ENCODE results near the gene RXFP1. TPM values are rescaled to one million over a fixed set of nuclear protein-coding genes. Genes with fewer than 3 reads are reported as not detected.
"Not testable (repeated sequence)": the region's sequence is repeated elsewhere in the genome, so short reads cannot be mapped to it uniquely, and the experiment has no call there.

The RXFP1 gene
- total RNA-seq, 2 donors from 2014 or later = not detected

GRCh38 chr4:158649111-158649680 is 127.5 kb downstream of the RXFP1 start:
- H3K27ac Mint-ChIP-seq = no peak overlapping the region
- H3K4me3 Mint-ChIP-seq = no peak overlapping the region
- DNase-seq (no peak), ATAC-seq (no peak)
- peaks cover 18% of the 10 kb centered on the region for H3K27me3 Mint-ChIP-seq
- no peaks in the 10 kb centered on the region for H3K36me3 Mint-ChIP-seq (ENCODE audit: low read depth)
- H3K9me3 ChIP-seq (ENCODE audit: control insufficient read depth, low read length, poor library complexity, severe bottlenecking) = no peaks in the 10 kb centered on the region
- H3K4me1 Mint-ChIP-seq = peaks cover 3% of the 10 kb centered on the region

- H3K9me3 ChIP-seq (ENCODE audit: control insufficient read depth, low read length, poor library complexity, severe bottlenecking) = no peaks in the 10 kb centered on the region
- H3K4me1 Mint-ChIP-seq = peaks cover 3% of the 10 kb centered on the region
- no peak overlapping the region for H3K27ac Mint-ChIP-seq
- peaks cover 1% of the 10 kb centered on the region for H3K27me3 Mint-ChIP-seq
- no peaks in the 10 kb centered on the region for H3K36me3 Mint-ChIP-seq (ENCODE audit: low read depth)
- H3K4me3 Mint-ChIP-seq = no peak overlapping the region
- DNase-seq = no peak
- ATAC-seq = no peak
Measured at GRCh38 chr4:158652920-158653319, 131.2 kb downstream of the RXFP1 start.

DNA sequence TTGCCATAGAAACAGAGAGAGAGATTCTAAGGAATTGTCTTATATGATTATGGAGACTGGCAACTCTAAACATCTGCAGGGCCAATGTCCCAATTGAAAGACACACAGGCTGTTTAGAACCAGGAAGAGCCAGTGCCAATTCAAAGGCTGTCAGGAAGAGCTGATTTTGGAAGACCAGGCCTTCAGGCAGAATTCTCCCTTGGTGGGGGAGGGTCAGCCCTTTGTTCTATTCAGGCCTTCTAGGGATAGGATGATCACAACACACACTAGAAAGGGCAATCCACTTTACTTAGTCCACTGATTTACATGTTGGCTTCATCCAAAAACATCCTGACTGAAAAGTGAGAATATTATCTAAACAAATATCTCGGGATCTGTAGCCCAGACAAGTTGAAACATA is 134.8 kb downstream of the RXFP1 start:
- Mint-ChIP-seq H3K4me1 (peaks cover 3% of the 10 kb centered on the region), H3K4me3 (no peak overlapping the region), H3K27me3 (peaks cover 13% of the 10 kb centered on the region), H3K36me3 (ENCODE audit: low read depth) (no peaks in the 10 kb centered on the region), H3K27ac (no peak overlapping the region)
- DNase-seq (no peak), ATAC-seq (no peak)
- no peaks in the 10 kb centered on the region for H3K9me3 ChIP-seq (ENCODE audit: control insufficient read depth, low read length, poor library complexity, severe bottlenecking)

DNA sequence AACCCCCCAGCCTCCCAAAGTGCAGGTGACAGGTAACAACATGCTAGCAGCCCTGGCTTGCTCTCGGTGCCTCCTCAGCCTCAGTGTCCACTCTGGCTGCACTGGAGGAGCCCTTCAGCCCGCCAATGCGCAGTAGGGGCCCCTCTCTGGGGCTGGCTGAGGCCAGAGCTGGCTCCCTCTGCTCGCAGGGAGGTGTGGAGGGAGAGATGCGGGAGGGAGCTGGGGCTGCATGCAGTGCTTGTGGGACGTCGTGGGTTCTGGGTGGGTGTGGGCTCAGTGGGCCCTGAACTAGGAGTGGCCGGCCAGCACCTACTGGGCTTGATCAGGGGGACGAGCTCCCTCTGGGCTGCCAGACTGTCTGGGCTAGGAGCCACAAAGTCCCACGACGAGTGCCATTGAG is 135.6 kb downstream of the RXFP1 start:
- Mint-ChIP-seq H3K27me3 (peaks cover 13% of the 10 kb centered on the region), H3K36me3 (ENCODE audit: low read depth) (no peaks in the 10 kb centered on the region), H3K4me1 (peaks cover 3% of the 10 kb centered on the region), H3K4me3 (no peak overlapping the region), H3K27ac (no peak overlapping the region)
- DNase-seq = no peak
- no peaks in the 10 kb centered on the region for H3K9me3 ChIP-seq (ENCODE audit: control insufficient read depth, low read length, poor library complexity, severe bottlenecking)
- no peak for ATAC-seq

- not testable (repeated sequence) for H3K9me3 ChIP-seq (ENCODE audit: control insufficient read depth, low read length, poor library complexity, severe bottlenecking); ATAC-seq; H3K36me3 Mint-ChIP-seq (ENCODE audit: low read depth); DNase-seq; H3K27me3 Mint-ChIP-seq; H3K27ac Mint-ChIP-seq; H3K4me1 Mint-ChIP-seq; H3K4me3 Mint-ChIP-seq
Measured at GRCh38 chr4:158663255-158663654, 141.6 kb downstream of the RXFP1 start.

DNA sequence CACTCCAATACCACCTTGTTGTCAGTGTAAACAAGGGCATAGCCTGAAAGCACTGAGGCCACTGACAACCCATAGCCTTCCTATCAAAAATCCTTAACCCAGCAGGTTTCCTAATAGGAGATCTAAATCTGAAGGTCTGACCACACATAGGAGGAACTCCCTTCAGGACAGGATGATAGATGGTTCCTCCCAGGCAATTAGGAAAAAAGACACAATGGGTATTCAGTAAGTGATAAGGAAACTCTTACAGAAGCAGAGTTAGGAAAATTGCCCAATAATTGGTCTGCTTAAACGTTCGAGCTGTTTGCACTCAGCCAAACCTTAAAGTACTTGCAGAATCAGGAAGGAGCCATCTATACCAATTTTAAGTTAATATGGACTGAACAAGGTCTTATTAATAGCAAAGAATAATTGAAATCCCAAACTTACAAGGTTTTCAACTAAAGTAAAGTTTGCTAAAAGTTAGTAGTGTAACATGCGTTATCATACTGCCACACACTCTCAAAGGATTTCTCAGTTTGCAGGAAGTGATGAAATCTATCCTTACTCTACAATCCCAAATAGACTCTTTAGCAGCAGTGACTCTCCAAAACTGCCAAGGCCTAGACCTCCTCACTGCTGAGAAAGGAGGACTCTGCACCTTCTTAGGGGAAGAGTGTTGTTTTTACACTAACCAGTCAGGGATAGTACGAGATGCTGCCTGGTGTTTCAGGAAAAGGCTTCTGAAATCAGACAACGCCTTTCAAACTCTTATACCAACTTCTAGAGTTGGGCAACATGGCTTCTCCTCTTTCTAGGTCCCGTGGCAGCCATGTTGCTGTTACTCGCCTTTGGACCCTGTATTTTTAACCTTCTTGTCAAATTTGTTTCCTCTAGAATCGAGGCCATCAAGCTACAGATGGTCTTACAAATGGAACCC is 142.3 kb downstream of the RXFP1 start:
- not testable (repeated sequence) for H3K27me3 Mint-ChIP-seq; H3K36me3 Mint-ChIP-seq (ENCODE audit: low read depth); H3K4me1 Mint-ChIP-seq; DNase-seq; H3K9me3 ChIP-seq (ENCODE audit: control insufficient read depth, low read length, poor library complexity, severe bottlenecking); ATAC-seq; H3K4me3 Mint-ChIP-seq; H3K27ac Mint-ChIP-seq

GRCh38 chr4:158664806-158665205 is 143.1 kb downstream of the RXFP1 start:
- no peak for ATAC-seq
- H3K4me3 Mint-ChIP-seq = no peak overlapping the region
- no peaks in the 10 kb centered on the region for H3K36me3 Mint-ChIP-seq (ENCODE audit: low read depth)
- H3K27ac Mint-ChIP-seq = no peak overlapping the region
- no peak for DNase-seq
- no peaks in the 10 kb centered on the region for H3K4me1 Mint-ChIP-seq
- no peaks in the 10 kb centered on the region for H3K9me3 ChIP-seq (ENCODE audit: control insufficient read depth, low read length, poor library complexity, severe bottlenecking)
- H3K27me3 Mint-ChIP-seq = no peaks in the 10 kb centered on the region

DNA sequence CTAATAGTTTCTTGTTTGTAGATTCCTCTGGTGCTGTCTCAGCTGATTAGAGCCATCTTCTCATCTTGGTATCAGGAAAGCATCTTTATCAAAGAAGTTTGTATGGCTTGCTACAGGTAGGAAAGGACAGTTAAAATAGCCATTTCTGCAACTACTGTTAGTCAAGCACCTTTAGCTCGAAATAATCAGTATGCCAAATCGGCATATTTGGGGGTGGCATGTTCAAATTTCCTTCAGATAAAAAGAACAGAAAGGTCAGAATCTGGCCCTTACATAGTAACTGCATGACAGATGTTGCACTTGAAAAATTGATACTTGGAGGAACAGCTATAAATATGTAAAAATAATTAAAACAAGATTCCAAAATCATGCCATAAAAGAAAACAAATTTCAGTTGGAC is 145.2 kb downstream of the RXFP1 start:
- H3K9me3 ChIP-seq (ENCODE audit: control insufficient read depth, low read length, poor library complexity, severe bottlenecking) = no peaks in the 10 kb centered on the region
- peaks cover 3% of the 10 kb centered on the region for H3K4me1 Mint-ChIP-seq
- DNase-seq (no peak), ATAC-seq (no peak)
- no peak overlapping the region for H3K4me3 Mint-ChIP-seq
- peaks cover under 1% of the 10 kb centered on the region for H3K36me3 Mint-ChIP-seq (ENCODE audit: low read depth)
- no peaks in the 10 kb centered on the region for H3K27me3 Mint-ChIP-seq
- no peak overlapping the region for H3K27ac Mint-ChIP-seq

DNA sequence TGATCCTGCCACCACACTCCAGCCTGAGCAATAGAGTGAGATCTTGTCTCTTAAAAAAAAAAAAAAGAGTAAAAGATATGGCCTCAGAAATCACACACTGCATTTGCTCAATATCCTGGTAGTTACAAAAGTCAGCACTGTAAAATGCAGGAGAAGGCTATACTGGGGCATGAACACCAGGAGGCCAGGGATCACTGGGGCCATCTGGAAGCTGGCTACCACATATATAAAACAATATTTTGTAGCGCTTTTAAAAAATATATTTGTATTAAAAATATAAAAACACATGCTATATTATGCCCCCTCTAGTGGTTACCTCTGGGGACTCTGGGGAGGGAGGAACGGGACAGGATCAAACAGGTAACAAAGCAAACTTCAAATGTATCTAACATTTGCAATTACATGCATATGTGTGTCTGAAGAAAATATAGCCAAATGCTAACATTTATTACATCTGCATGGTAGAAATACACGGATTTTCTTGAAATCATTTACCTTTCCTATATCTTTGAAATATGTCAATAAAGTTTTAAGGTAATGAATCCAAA is 146.0 kb downstream of the RXFP1 start:
- Mint-ChIP-seq H3K4me3 (no peak overlapping the region), H3K36me3 (ENCODE audit: low read depth) (peaks cover 2% of the 10 kb centered on the region)

GRCh38 chr4:158669310-158669709 is 147.6 kb downstream of the RXFP1 start:
- Mint-ChIP-seq H3K4me1 (peaks cover 8% of the 10 kb centered on the region), H3K4me3 (no peak overlapping the region), H3K36me3 (ENCODE audit: low read depth) (peaks cover 2% of the 10 kb centered on the region), H3K27me3 (no peaks in the 10 kb centered on the region), H3K27ac (no peak overlapping the region)
- no peaks in the 10 kb centered on the region for H3K9me3 ChIP-seq (ENCODE audit: control insufficient read depth, low read length, poor library complexity, severe bottlenecking)
- DNase-seq = no peak
- ATAC-seq = no peak

More for the DNA sequence above, 146.0 kb downstream of the RXFP1 start:
- Mint-ChIP-seq H3K4me1 (peaks cover 6% of the 10 kb centered on the region), H3K27ac (no peak overlapping the region), H3K27me3 (no peaks in the 10 kb centered on the region)
- DNase-seq (peak in 1 of 3 donors; percentile 7), ATAC-seq (no peak)
- no peaks in the 10 kb centered on the region for H3K9me3 ChIP-seq (ENCODE audit: control insufficient read depth, low read length, poor library complexity, severe bottlenecking)

GRCh38 chr4:158670975-158671664 is 149.4 kb downstream of the RXFP1 start:
- DNase-seq (peak; percentile 24 to 45 (median 39)), ATAC-seq (peak; percentile 21)
- peaks cover 11% of the 10 kb centered on the region for H3K4me1 Mint-ChIP-seq
- H3K27me3 Mint-ChIP-seq = no peaks in the 10 kb centered on the region
- H3K9me3 ChIP-seq (ENCODE audit: control insufficient read depth, low read length, poor library complexity, severe bottlenecking) = no peaks in the 10 kb centered on the region
- peaks cover 2% of the 10 kb centered on the region for H3K36me3 Mint-ChIP-seq (ENCODE audit: low read depth)
- H3K27ac Mint-ChIP-seq = peak overlapping the region; percentile 95
- H3K4me3 Mint-ChIP-seq = peak overlapping the region; percentile 97

DNA sequence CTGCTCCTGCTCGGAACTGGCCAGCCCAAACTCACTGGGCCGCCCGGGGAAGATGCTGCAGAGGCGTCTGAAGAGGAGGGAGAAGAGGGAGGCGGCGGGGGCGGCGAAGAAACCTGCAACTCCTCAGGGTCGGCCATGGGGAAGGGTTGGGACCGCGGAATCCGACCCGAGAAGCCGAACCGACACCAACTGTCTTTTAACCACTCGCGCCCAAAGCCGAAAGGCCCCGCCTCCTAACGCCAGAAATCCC is 149.9 kb downstream of the RXFP1 start, which contains the start of gene C4orf46:
Gene C4orf46, minus strand, starts transcription at position 223 of the 250 bp plus-strand sequence. Its CDS starts 86 bp downstream, at position 137.
- peaks cover 2% of the 10 kb centered on the region for H3K36me3 Mint-ChIP-seq (ENCODE audit: low read depth)
- H3K4me3 Mint-ChIP-seq = peak within 1 kb of the TSS; percentile 97
- H3K27ac Mint-ChIP-seq = peak within 1 kb of the TSS; percentile 95
- no peaks in the 10 kb centered on the region for H3K9me3 ChIP-seq (ENCODE audit: control insufficient read depth, low read length, poor library complexity, severe bottlenecking)
- peaks cover 11% of the 10 kb centered on the region for H3K4me1 Mint-ChIP-seq
- no peak for DNase-seq
- no peak for ATAC-seq
- H3K27me3 Mint-ChIP-seq = no peaks in the 10 kb centered on the region
